Stimulated activated CD8-positive, alpha-beta memory T cell treated with anti-CD3 and anti-CD28 coated beads, Interleukin-2, amount 100 ng/mL, for 1 hour (primary cell): ENCODE results near the gene PEX11B.

Experiments used
- DNase-seq, 2 donors: peaks; one replicate each; pipeline ENCODE4 v3.0.0-alpha.2; 2020; ENCODE audit warnings: low read depth in 2 of 2

PEX11B gene

GRCh38 chr1:145871994-145872924 lies 46.3 kb downstream of the PEX11B start:
- peak in 1 of 2 donors; percentile 4 for DNase-seq

- DNase-seq = no peak
Observed at GRCh38 chr1:145868232-145868631, 50.3 kb downstream of the PEX11B start.

GRCh38 chr1:145863282-145864018 lies 55.1 kb downstream of the PEX11B start:
- DNase-seq = no peak
